CD8-positive, alpha-beta memory T cell (primary cell): ENCODE measurements around the gene CD79B. TPM values are rescaled to one million over a fixed set of nuclear protein-coding genes. Genes with fewer than 3 reads are reported as not detected.

Experiments
- polyA plus RNA-seq: library from polyadenylated mRNA; unstranded; fragments of 300-500 nt; fragmentation: Illumina TruSeq; gene quantifications from one replicate; pipeline ENCODE4 v1.2.3, GENCODE V29; 2021
- total RNA-seq, 2 experiments: library from RNA; stranded (reverse); gene quantifications; one replicate each; pipeline ENCODE4 v1.2.3, GENCODE V29; 2021

CD79B gene
- total and polyA plus RNA-seq, 3 experiments from 2014 or later: 18.1 to 36.9 (median 22.2) TPM

Other genes starting within 250 kb of the CD79B start
- gene LIMD2, start 232.2 kb downstream of the CD79B start, total RNA-seq: 100 to 1,000 TPM; 236 to 240 TPM
- gene LIMD2, start 232.2 kb downstream of the CD79B start, polyA plus RNA-seq: 495 TPM
- 10 to 100 TPM; 56.7 to 57.2 TPM for gene STRADA, start 190.5 kb downstream of the CD79B start, total RNA-seq
- gene STRADA, start 190.5 kb downstream of the CD79B start, polyA plus RNA-seq: 22.8 TPM
- gene CCDC47, start 158.7 kb downstream of the CD79B start, total RNA-seq: 10 to 100 TPM; 93.0 to 94.5 TPM
- gene CCDC47, start 158.7 kb downstream of the CD79B start, polyA plus RNA-seq: 49.6 TPM
- gene DDX42, start 158.2 kb downstream of the CD79B start, total RNA-seq: 100 to 1,000 TPM; 103 to 122 TPM
- gene DDX42, start 158.2 kb downstream of the CD79B start, polyA plus RNA-seq: 16.9 TPM
- gene PSMC5, start 104.9 kb downstream of the CD79B start, total RNA-seq: 100 to 1,000 TPM; 208 to 212 TPM
- 201 TPM for gene PSMC5, start 104.9 kb downstream of the CD79B start, polyA plus RNA-seq
- gene FTSJ3, start 104.7 kb downstream of the CD79B start, total RNA-seq: 100 to 1,000 TPM in 1 of 2 experiments, 10 to 100 TPM in 1; 98.1 to 102 TPM
- 34.8 TPM for gene FTSJ3, start 104.7 kb downstream of the CD79B start, polyA plus RNA-seq
- 100 to 1,000 TPM in 1 of 2 experiments, 10 to 100 TPM in 1; 96.8 to 107 TPM for gene SMARCD2, start 89.6 kb downstream of the CD79B start, total RNA-seq
- gene SMARCD2, start 89.6 kb downstream of the CD79B start, polyA plus RNA-seq: 121 TPM
- not detected for gene CSH2, start 58.7 kb downstream of the CD79B start, total RNA-seq
- gene CSH2, start 58.7 kb downstream of the CD79B start, polyA plus RNA-seq: not detected
- not detected for gene GH2, start 50.4 kb downstream of the CD79B start, total RNA-seq
- not detected for gene GH2, start 50.4 kb downstream of the CD79B start, polyA plus RNA-seq
- gene CSH1, start 35.8 kb downstream of the CD79B start, total RNA-seq: not detected
- gene CSH1, start 35.8 kb downstream of the CD79B start, polyA plus RNA-seq: not detected
- gene CSHL1, start 21.1 kb downstream of the CD79B start, total RNA-seq: not detected
- not detected for gene CSHL1, start 21.1 kb downstream of the CD79B start, polyA plus RNA-seq
- not detected for gene GH1, start 13.5 kb downstream of the CD79B start, total RNA-seq
- gene GH1, start 13.5 kb downstream of the CD79B start, polyA plus RNA-seq: not detected
- gene SCN4A, start 40.6 kb upstream of the CD79B start, total RNA-seq: under 1 TPM; 0.04 TPM
- gene SCN4A, start 40.6 kb upstream of the CD79B start, polyA plus RNA-seq: not detected
- under 1 TPM; 0.24 to 0.51 TPM for gene PRR29, start 66.0 kb upstream of the CD79B start, total RNA-seq
- 4.1 TPM for gene PRR29, start 66.0 kb upstream of the CD79B start, polyA plus RNA-seq
- gene ICAM2, start 88.3 kb upstream of the CD79B start, total RNA-seq: 10 to 100 TPM; 77.4 to 80.7 TPM
- gene ICAM2, start 88.3 kb upstream of the CD79B start, polyA plus RNA-seq: 301 TPM
- 10 to 100 TPM; 24.7 to 25.5 TPM for gene ERN1, start 197.8 kb upstream of the CD79B start, total RNA-seq
- 92.1 TPM for gene ERN1, start 197.8 kb upstream of the CD79B start, polyA plus RNA-seq